Fibroblast of peridontal ligament (primary cell): ENCODE results near the gene CORIN.
"Not testable (repeated sequence)": the region's sequence is repeated elsewhere in the genome, so short reads cannot be mapped to it uniquely, and the experiment has no call there.

Experiments used
- DNase-seq: peaks from one replicate; pipeline ENCODE4 v3.0.0-alpha.2; 2010; ENCODE audit errors: extremely low read depth

CORIN gene

GRCh38 chr4:47691757-47692383 is 146.0 kb downstream of the CORIN start:
- DNase-seq, result not testable (repeated sequence)

GRCh38 chr4:47690611-47691010 is 147.3 kb downstream of the CORIN start:
- DNase-seq, result no peak

- DNase-seq, result peak; percentile 38
Observed at GRCh38 chr4:47686294-47686872, 151.5 kb downstream of the CORIN start.

GRCh38 chr4:47675806-47676205 is 162.1 kb downstream of the CORIN start:
- no peak for DNase-seq

- no peak for DNase-seq
Observed at GRCh38 chr4:47674144-47674543, 163.7 kb downstream of the CORIN start.

- no peak for DNase-seq
Observed at GRCh38 chr4:47672696-47673095, 165.2 kb downstream of the CORIN start.

GRCh38 chr4:47669946-47670345 is 167.9 kb downstream of the CORIN start:
- DNase-seq, result no peak

GRCh38 chr4:47668810-47669408 is 169.0 kb downstream of the CORIN start:
- peak; percentile 81 for DNase-seq

GRCh38 chr4:47668256-47668655 is 169.6 kb downstream of the CORIN start:
- no peak for DNase-seq

- no peak for DNase-seq
Observed at GRCh38 chr4:47667552-47667951, 170.3 kb downstream of the CORIN start.

GRCh38 chr4:47664051-47664826 is 173.6 kb downstream of the CORIN start:
- DNase-seq, result no peak

GRCh38 chr4:47662975-47663374 is 174.9 kb downstream of the CORIN start:
- no peak for DNase-seq

- no peak for DNase-seq
Observed at GRCh38 chr4:47661741-47662140, 176.1 kb downstream of the CORIN start.

GRCh38 chr4:47659342-47659741 is 178.5 kb downstream of the CORIN start:
- no peak for DNase-seq

- DNase-seq, result no peak
Observed at GRCh38 chr4:47654972-47655693, 182.7 kb downstream of the CORIN start.

GRCh38 chr4:47652092-47652491 is 185.8 kb downstream of the CORIN start:
- no peak for DNase-seq

- DNase-seq, result no peak
Observed at GRCh38 chr4:47651231-47651630, 186.6 kb downstream of the CORIN start.

GRCh38 chr4:47650584-47651130 is 187.2 kb downstream of the CORIN start:
- DNase-seq, result peak; percentile 39

GRCh38 chr4:47647544-47647943 is 190.3 kb downstream of the CORIN start:
- no peak for DNase-seq

GRCh38 chr4:47647029-47647428 is 190.8 kb downstream of the CORIN start:
- DNase-seq, result no peak

- DNase-seq, result no peak
Observed at GRCh38 chr4:47646372-47646771, 191.5 kb downstream of the CORIN start.

GRCh38 chr4:47643845-47644244 is 194.0 kb downstream of the CORIN start:
- DNase-seq, result no peak
